Measurements from ENCODE around the gene HPN.

GRCh38 chr19:35046461-35046860 is 4.9 kb downstream of the HPN start:
- TF ChIP-seq CTCF (IDR thresholded peaks at IDR 0.05), result no peak
- no peak for TF ChIP-seq POLR2A (IDR thresholded peaks at IDR 0.05)

All from tibial nerve (tissue), 3 donors.